HG02852 (cell line): Measurements from ENCODE around the gene TEKT3.

ENCODE experiments used
- ATAC-seq: cut with Tn5 transposase; IDR thresholded peaks from one replicate; pipeline ENCODE4 v1.9.1; 2021; ENCODE audit warnings: mild to moderate bottlenecking, moderate library complexity; ENCODE audit not compliant: unreplicated experiment

Gene TEKT3

GRCh38 chr17:15341385-15341849 lies at the start of gene TEKT3:
Gene TEKT3 (minus strand): TSS chr17:15341597. CDS start chr17:15331585, 10,012 bp downstream.
- no peak for ATAC-seq

DNA sequence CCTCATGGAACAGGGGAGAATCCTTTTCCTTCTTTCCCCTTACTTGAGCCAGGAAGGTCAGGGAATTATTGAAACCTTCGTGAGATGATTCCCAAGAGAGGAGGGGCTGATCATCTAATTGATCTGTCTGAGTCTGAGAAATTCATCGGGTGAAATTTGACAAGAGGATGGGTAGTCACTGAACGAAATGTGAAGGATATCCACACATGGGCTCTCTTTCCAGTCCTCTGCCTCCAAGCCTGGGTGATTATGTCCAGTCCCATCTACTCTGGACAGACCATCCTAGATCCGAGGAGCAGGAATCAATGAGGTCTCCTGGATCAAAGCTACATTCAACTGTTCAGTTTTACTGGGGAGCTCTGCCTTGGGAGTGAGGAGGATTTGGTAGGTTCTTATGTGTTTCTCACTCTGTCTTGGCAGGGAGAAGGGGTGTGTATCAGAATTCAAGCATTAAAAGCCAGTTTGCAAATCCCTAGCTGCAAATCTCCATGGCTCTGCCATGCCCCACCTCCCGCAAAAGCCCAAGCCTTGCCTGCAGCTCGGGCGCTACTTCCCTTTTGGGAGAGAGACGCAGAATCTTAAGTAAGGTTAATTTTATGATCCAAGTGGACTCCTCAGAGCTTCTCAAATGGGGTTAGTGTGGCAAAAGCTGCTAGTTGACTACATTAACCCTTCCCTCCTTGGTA lies 47.1 kb upstream of the TEKT3 start:
- ATAC-seq, result no peak

GRCh38 chr17:15386083-15386482 lies 44.7 kb upstream of the TEKT3 start:
- ATAC-seq, result no peak

DNA sequence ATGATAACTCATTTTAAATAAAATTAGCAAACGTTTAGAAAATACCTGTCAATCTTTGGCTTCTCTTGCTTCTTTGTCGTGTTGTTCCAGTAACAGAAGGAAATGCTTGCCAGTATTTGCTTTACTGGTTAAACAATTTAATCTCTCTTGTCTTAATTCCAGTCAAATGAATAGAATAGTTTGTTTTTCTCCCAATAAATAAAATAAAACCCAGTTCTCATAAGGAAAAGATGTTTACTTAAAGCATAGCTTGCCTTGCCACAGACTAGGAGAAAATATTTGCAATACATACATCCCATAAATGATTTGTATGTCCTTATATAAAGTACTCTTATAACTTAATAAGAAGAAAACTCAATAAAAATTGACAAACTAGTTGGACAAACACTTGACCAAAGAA lies 43.9 kb upstream of the TEKT3 start:
- ATAC-seq, result no peak

DNA sequence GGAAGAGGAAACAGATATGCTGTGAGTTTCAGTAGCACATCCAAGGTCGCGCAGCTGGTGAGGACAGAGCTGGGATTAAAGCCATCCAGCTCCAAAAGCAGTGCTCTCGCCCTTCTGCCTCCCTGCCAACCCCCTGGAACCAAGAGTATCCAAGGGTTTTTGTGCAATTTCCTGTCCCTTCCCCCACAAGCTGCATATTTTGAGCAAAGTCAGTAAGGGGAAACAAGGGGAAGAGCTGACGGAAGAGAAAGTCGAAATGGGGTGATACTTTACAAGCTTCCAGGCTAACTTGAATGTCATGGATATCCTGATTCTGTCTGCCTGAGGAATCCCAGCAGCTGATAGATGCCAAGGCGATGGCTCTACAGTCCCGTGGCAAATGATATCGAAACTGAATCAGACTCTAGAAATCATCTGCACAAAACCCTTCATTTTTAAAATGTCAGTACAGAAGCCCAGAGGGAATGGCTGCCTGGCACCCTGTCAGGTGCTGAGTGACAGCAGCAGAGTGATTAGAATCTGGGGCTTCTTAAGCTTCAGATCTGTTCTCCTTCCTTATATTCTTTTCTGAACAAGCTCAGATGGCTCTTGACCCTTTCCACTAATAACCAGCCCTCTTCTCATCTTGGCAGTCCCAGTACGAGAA lies 42.9 kb upstream of the TEKT3 start:
- ATAC-seq, result no peak

- no peak for ATAC-seq
Measured at GRCh38 chr17:15382914-15383313, 41.5 kb upstream of the TEKT3 start.

DNA sequence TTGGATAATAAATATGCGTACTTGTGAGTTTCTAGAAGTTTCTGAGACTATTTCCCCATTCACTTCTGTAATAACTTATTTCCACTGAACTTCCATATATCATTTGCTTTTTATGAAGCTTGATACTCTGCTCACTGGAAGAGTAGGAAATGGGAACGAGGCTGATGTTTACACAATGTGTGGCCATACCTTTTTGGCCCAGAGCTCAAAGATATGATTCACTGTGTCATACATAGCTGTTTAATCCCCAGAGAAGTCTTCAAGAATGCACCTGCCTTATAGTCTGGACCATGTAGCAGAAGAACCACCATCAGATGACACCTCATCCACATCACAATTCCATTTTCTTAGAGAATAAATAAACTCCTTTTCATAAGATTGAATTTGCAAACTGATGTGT lies 40.3 kb upstream of the TEKT3 start:
- no peak for ATAC-seq

- no peak for ATAC-seq
Measured at GRCh38 chr17:15380446-15380845, 39.0 kb upstream of the TEKT3 start.

GRCh38 chr17:15379659-15380058 lies 38.3 kb upstream of the TEKT3 start:
- no peak for ATAC-seq

- no peak for ATAC-seq
Measured at GRCh38 chr17:15378243-15378642, 36.8 kb upstream of the TEKT3 start.

- ATAC-seq, result no peak
Measured at GRCh38 chr17:15377616-15378015, 36.2 kb upstream of the TEKT3 start.

GRCh38 chr17:15377200-15377599 lies 35.8 kb upstream of the TEKT3 start:
- ATAC-seq, result no peak

- ATAC-seq, result no peak
Measured at GRCh38 chr17:15371376-15372130, 30.2 kb upstream of the TEKT3 start.

DNA sequence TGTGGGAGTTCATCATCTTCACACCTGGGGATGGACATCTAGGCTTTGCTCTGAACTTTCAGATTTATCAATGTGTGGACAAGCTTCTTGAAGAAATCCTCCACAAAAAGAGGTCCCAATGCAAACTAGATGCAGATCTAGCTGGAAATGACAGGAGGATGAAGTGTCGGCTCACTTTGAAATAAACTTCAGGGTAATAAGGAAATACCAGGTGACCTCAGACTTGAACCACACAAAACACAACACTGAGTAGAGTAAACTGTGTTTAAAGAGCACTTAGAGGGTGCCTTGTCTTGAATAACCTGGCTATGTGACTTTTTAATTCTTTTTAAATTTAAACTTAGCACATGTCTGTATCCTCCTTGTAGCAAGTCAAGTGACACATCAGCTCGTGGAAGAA lies 27.2 kb upstream of the TEKT3 start:
- no peak for ATAC-seq

- no peak for ATAC-seq
Measured at GRCh38 chr17:15366026-15366425, 24.6 kb upstream of the TEKT3 start.

DNA sequence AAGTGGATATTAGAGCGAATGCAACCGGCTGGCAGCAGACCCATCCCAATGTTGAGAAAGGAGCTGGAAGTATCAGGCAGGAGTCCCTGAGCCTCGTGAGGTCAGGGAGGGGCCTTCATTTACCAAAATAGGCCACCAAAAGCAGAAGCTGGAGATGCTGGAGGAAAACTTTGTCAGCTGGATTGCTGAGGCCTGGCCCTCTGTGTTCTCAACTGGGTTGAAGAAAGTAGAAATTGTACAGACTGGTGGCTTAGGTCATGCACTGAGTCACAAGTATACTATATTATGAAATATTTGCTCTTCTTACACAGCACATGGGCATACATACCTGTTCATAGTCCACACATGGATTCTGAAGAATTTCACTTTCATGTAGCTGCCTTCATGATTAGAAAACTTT lies 23.2 kb upstream of the TEKT3 start:
- no peak for ATAC-seq

DNA sequence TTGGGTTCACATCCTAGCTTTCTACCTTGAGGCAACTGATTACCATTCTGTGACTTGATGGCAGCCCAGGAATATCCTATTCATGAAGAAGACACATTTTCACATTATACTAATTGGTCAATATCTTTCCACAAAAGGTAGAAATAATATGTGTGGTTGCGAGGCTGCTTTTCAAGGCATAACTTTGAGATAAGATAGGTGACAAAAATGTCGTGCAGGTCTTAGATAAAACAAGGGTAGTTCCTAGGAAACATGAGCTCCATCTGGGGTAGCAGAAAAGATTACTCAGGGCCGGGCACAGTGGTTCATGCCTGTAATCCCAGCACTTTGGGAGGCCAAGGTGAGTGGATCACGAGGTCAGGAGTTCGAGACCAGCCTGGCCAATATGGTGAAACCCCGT lies 22.3 kb upstream of the TEKT3 start:
- no peak for ATAC-seq

DNA sequence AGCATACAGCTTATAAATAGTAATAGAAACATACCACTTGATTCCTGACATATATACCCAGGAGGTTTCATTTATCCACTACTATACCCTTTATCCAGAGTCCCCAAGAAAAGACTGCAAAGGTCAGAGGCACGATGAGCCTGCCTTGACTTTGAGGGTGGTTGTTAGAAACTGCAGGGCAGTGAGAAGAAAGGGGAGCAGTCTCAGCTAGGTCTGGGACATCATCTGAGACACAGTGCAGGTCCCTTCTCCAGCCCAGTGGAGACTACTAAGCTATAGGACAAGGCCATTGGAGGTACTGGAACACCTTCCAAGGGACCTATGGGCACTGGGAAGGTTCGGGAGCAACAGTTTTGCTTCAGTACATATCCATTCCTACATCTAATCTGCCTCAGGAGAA lies 20.2 kb upstream of the TEKT3 start:
- no peak for ATAC-seq

GRCh38 chr17:15361151-15361550 lies 19.8 kb upstream of the TEKT3 start:
- ATAC-seq, result no peak

GRCh38 chr17:15354256-15354655 lies 12.9 kb upstream of the TEKT3 start:
- ATAC-seq, result no peak

DNA sequence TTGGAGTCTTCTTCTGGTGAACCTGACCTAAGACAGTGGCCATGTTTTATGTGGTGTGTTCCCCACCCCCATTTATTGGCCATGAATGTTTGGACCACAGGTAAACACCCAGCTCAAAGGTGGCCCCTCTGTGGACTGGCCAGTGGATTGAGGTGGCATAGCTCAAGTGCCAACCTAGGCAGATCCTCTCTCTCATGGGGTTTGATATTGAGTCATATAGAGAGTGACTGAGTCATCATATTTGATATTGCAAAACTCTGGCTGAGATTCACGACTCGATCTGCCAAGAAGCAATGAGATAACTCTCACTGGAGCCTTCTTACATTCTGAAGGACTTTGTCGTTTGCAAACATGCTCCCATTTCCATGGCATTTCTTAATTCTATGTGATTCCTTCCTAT lies 10.5 kb upstream of the TEKT3 start:
- ATAC-seq, result no peak

DNA sequence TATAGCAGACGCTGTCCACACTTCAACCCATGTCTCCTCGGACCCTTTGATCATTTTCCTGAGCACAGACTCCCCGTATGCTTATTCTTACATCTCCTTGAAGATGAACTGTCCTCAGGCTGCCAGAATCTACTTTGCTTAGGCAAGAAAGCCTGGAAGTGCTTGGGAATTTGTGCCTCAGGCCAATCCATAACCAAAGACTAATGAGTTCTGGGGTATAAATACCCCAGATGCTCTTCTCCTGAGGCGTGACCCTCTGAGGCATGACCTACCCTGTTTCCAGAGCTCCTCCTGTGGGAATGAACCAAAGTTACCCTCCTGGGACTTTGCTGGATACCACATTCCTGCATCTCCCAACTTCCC lies 10.1 kb upstream of the TEKT3 start:
- no peak for ATAC-seq
